GM12878 (cell line): ENCODE results near the gene EEF2. TPM values are rescaled to one million over a fixed set of nuclear protein-coding genes. Genes with fewer than 3 reads are reported as not detected.

Experiments
- ATAC-seq: fragments of 200-7000 bp; cut with Tn5 transposase; 3 replicates; pipeline ENCODE4 v1.9.1; 2020; ENCODE audit warnings: mild to moderate bottlenecking, moderate library complexity
- BruUV-seq: library from RNA; stranded (reverse); fragments of 400-500 nt; replicated peaks from 2 replicates; lab custom pipeline; 2021; lab: Mats Ljungman, UMichigan
- CTCF ChIA-PET: fragments of 300-600 bp; sonication (Branson Sonifier 250); formaldehyde crosslinking; extraction: SDS; loops from one replicate; lab custom pipeline; 2021; ENCODE audit warnings: inconsistent platforms; lab: Yijun Ruan, JAX
- POLR2A ChIA-PET: fragments of 350-600 bp; formaldehyde crosslinking; extraction: SDS; loops from one replicate; lab custom pipeline; 2021; ENCODE audit warnings: inconsistent platforms; lab: Charles Lee
- RAD21 ChIA-PET: fragments of 300-600 bp; sonication (Branson Sonifier 250); formaldehyde crosslinking; loops from one replicate; lab custom pipeline; 2023; ENCODE audit warnings: antibody characterized with exemption; ENCODE audit not compliant: unreplicated experiment; lab: Charles Lee
- SMC1A ChIA-PET: fragments of 300-600 bp; sonication (Branson Sonifier 250); formaldehyde crosslinking; loops from one replicate; lab custom pipeline; 2023; ENCODE audit not compliant: unreplicated experiment, uncharacterized antibody; lab: Charles Lee
- DNase-seq: peaks from one replicate; pipeline ENCODE4 v3.0.0-alpha.2; 2011; ENCODE audit warnings: low read depth, low spot score
- FAIRE-seq: peaks from 3 replicates; lab custom pipeline; 2011; peaks lifted over from hg19 to GRCh38; lab: Jason Lieb, UNC
- H2AFZ ChIP-seq: 2 replicates; pipeline ENCODE4 v1.6.0; 2011; ENCODE audit warnings: low read depth, low read length, control low read depth; ENCODE audit not compliant: control insufficient read depth
- H3K27ac ChIP-seq: 2 replicates; pipeline ENCODE4 v1.5.1; 2011; ENCODE audit warnings: control low read depth; ENCODE audit not compliant: control insufficient read depth, insufficient read depth
- H3K27me3 ChIP-seq, 2 experiments: replicated peaks in 1 of 2; 2 replicates each; pipeline versions ENCODE4 v1.6.0 to v1.6.1; 2011; ENCODE audit warnings: low read length in 1 of 2; ENCODE audit not compliant: control insufficient read depth in 2 of 2, insufficient read depth in 2 of 2
- H3K36me3 ChIP-seq, 2 experiments: 2 replicates each; pipeline ENCODE4 v1.5.1; 2011; ENCODE audit warnings: low read length in 1 of 2; ENCODE audit not compliant: control insufficient read depth in 2 of 2, insufficient read depth in 2 of 2
- H3K4me1 ChIP-seq: 2 replicates; pipeline ENCODE4 v1.6.1; 2011; ENCODE audit warnings: mild to moderate bottlenecking, low read length, moderate library complexity, mixed read lengths; ENCODE audit not compliant: control insufficient read depth, insufficient read depth
- H3K4me2 ChIP-seq: 2 replicates; pipeline ENCODE4 v1.6.0; 2011; ENCODE audit warnings: control low read depth; ENCODE audit not compliant: control insufficient read depth, insufficient read depth
- H3K4me3 ChIP-seq: fragments of 200-600 bp; sonication (generic); 2 replicates; pipeline ENCODE4 v1.5.1; 2016
- H3K79me2 ChIP-seq: 2 replicates; pipeline ENCODE4 v1.6.0; 2011; ENCODE audit warnings: low read length; ENCODE audit not compliant: control insufficient read depth, insufficient read depth
- H3K9ac ChIP-seq: 2 replicates; pipeline ENCODE4 v1.8.0; 2011; ENCODE audit warnings: low read length, control low read depth, mixed read lengths; ENCODE audit not compliant: control insufficient read depth, insufficient read depth
- H3K9me3 ChIP-seq: replicated peaks from 3 replicates; pipeline ENCODE4 v1.5.1; 2011; ENCODE audit warnings: mild to moderate bottlenecking, low read length; ENCODE audit not compliant: control insufficient read depth, insufficient read depth
- H4K20me1 ChIP-seq: 2 replicates; pipeline ENCODE4 v1.6.0; 2011; ENCODE audit not compliant: control insufficient read depth, insufficient read depth
- CTCF ChIP-seq, 3 experiments: IDR thresholded peaks in 2 of 3; conservative IDR thresholded peaks in 1 of 3; 2 replicates each; pipeline ENCODE4 v1.5.1; 2011; ENCODE audit warnings: low read depth in 3 of 3, low read length in 3 of 3, mild to moderate bottlenecking in 3 of 3, control low read depth in 2 of 3, moderate library complexity in 2 of 3, inconsistent platforms in 1 of 3, mixed read lengths in 1 of 3; ENCODE audit not compliant: control insufficient read depth in 2 of 3, insufficient read depth in 1 of 3; ENCODE audit errors: extremely low read depth in 1 of 3
- ETV6 ChIP-seq, 2 experiments: fragments of 450-650 bp in 1 of 2; IDR thresholded peaks in 1 of 2; conservative IDR thresholded peaks in 1 of 2; 2 replicates each; pipeline ENCODE4 v1.6.1; 2014; ENCODE audit warnings: antibody characterized with exemption in 1 of 2, borderline replicate concordance in 1 of 2, low read depth in 1 of 2, mild to moderate bottlenecking in 1 of 2, moderate library complexity in 1 of 2
- HDGF ChIP-seq: fragments of 450-650 bp; IDR thresholded peaks from 2 replicates; pipeline ENCODE4 v1.6.1; 2016; ENCODE audit warnings: antibody characterized with exemption
- SUPT20H ChIP-seq: IDR thresholded peaks from 2 replicates; pipeline ENCODE4 v1.6.1; 2011; ENCODE audit warnings: low read depth, mild to moderate bottlenecking, low read length, moderate library complexity, borderline replicate concordance; ENCODE audit not compliant: control insufficient read depth
- ZNF687 ChIP-seq: fragments of 450-650 bp; IDR thresholded peaks from 2 replicates; pipeline ENCODE4 v1.6.1; 2017; ENCODE audit warnings: mild to moderate bottlenecking, moderate library complexity
- WGBS: methylation state at CpG from one replicate; pipeline ENCODE4 v1.1.6; 2016; ENCODE audit warnings: low lambda C conversion rate; ENCODE audit not compliant: insufficient replicate concordance, insufficient coverage; ENCODE audit errors: missing lambda C conversion rate; 5-methylcytosine and 5-hydroxymethylcytosine counted together
- in situ Hi-C: fragments of 300-500 bp; cut with MboI; formaldehyde crosslinking; loops from 9 replicates; pipeline ENCODE4 v1.14.3; 2018; ENCODE audit warnings: mixed read lengths
- intact Hi-C: fragments of 100-400 bp; cut with micrococcal nuclease; formaldehyde crosslinking; loops from one replicate; pipeline ENCODE4 v1.14.2; 2022; ENCODE audit not compliant: unreplicated experiment
- polyA plus RNA-seq, 11 experiments: library from polyadenylated mRNA; depleted of rRNA in 4 of 11; unstranded in 6 of 11; stranded (reverse) in 5 of 11; fragments of >200 nt; fragmentation: Nextera tagmentation in 4 of 11; fragmentation: Illumina TruSeq in 1 of 11; extraction: Ambion mirVana in 4 of 11; extraction: Trizol in 1 of 11; gene quantifications; 1 replicate in 1 of 11; 2 replicates in 10 of 11; pipeline versions ENCODE4 v1.2.1 to v1.2.3, GENCODE V29; 2011 to 2016; ENCODE audit warnings: inconsistent platforms in 2 of 11, missing spikeins in 2 of 11, low read depth in 1 of 11
- total RNA-seq, 4 experiments: library from RNA; depleted of rRNA in 3 of 4; stranded (reverse); fragments of >200 nt in 3 of 4; fragmentation: Illumina TruSeq in 1 of 4; extraction: Trizol in 1 of 4; gene quantifications; 2 replicates each; pipeline versions ENCODE4 v1.2.1 to v1.2.3, GENCODE V29; 2013 to 2021

EEF2 gene
- total and polyA plus RNA-seq, 10 of the 15 experiments (the other 5 are each of a cell fraction or from before 2014, with no cell fraction given), result 280 to 3,491 (median 1,305) TPM

GRCh38 chr19:3950871-3951861 lies 34.1 kb downstream of the EEF2 start (continued):
- no peak for TF ChIP-seq CTCF (IDR thresholded peaks at IDR 0.05 in 2 of 3, conservative IDR thresholded peaks at IDR 0.05 in 1 of 3; ENCODE audit: control insufficient read depth in 2 of 3, extremely low read depth in 1 of 3, insufficient read depth in 1 of 3, low read depth in 3 of 3, low read length in 3 of 3)

- H3K79me2 ChIP-seq, result no peaks in the 10 kb centered on the region
- H2AFZ ChIP-seq, result no peak overlapping the region
- no peak overlapping the region for H3K27ac ChIP-seq
- no peaks in the 10 kb centered on the region for H4K20me1 ChIP-seq
- no peaks in the 10 kb centered on the region for H3K9me3 ChIP-seq
- H3K9ac ChIP-seq, result no peak overlapping the region
- in situ Hi-C loops (no loop called here), intact Hi-C loops (no loop called here)
- ATAC-seq (no peak), DNase-seq (no peak), FAIRE-seq (no peak)
- POLR2A ChIA-PET, result no interaction called here
- H3K4me3 ChIP-seq, result no peak overlapping the region
- SMC1A ChIA-PET, result no interaction called here
- CTCF ChIA-PET, result no interaction called here
- H3K4me2 ChIP-seq, result no peak overlapping the region
- RAD21 ChIA-PET, result no interaction called here
- no peaks in the 10 kb centered on the region for H3K27me3 ChIP-seq
- WGBS, result 29% methylated on average over 18 of the region's 20 CpGs
- no peaks in the 10 kb centered on the region for H3K36me3 ChIP-seq
- no TSS peak for BruUV-seq
- no peak for TF ChIP-seq HDGF
- no peak for TF ChIP-seq ZNF687
- no peak for TF ChIP-seq SUPT20H
- TF ChIP-seq ETV6 (conservative IDR thresholded peaks at IDR 0.05 in 1 of 2, IDR thresholded peaks at IDR 0.05 in 1 of 2; ENCODE audit: borderline replicate concordance in 1 of 2, low read depth in 1 of 2), result no peak
- H3K4me1 ChIP-seq, result no peaks in the 10 kb centered on the region
These were observed 35.0 kb downstream of the EEF2 start for GRCh38 chr19:3949997-3950859.
